Measurements from ENCODE around the gene BRIP1. TPM values are rescaled to one million over a fixed set of nuclear protein-coding genes. Genes with fewer than 3 reads are reported as not detected.

Gene BRIP1
- 5.2 TPM for total RNA-seq (ENCODE audit: unreplicated experiment)
- long read RNA-seq, partial matches to known transcripts, result 0 of 1 reads
- long read RNA-seq, other reads (novel, unspliced or antisense), result 1 of 1 reads

GRCh38 chr17:61862975-61863800 lies at the start of gene BRIP1:
Gene BRIP1, minus strand, starts transcription at chr17:61863528. Its CDS starts 1,989 bp downstream, at chr17:61861539.
- Mint-ChIP-seq H3K27ac (ENCODE audit: unreplicated experiment) (peak within 1 kb of the TSS; percentile 85), H3K27me3 (ENCODE audit: unreplicated experiment) (no peaks in the 10 kb centered on the region), H3K4me1 (ENCODE audit: unreplicated experiment) (peaks cover 15% of the 10 kb centered on the region), H3K9me3 (ENCODE audit: unreplicated experiment) (no peaks in the 10 kb centered on the region), H3K36me3 (ENCODE audit: low read depth, unreplicated experiment) (no peaks in the 10 kb centered on the region), H3K4me3 (ENCODE audit: unreplicated experiment) (peak within 1 kb of the TSS; percentile 97)
- DNase-seq (ENCODE audit: low spot score), result peak; percentile 88
- no peak for TF ChIP-seq CTCF (IDR thresholded peaks at IDR 0.05; ENCODE audit: unreplicated experiment)

- DNase-seq (ENCODE audit: low spot score), result no peak
- Mint-ChIP-seq H3K9me3 (ENCODE audit: unreplicated experiment) (no peaks in the 10 kb centered on the region), H3K36me3 (ENCODE audit: low read depth, unreplicated experiment) (peaks cover 17% of the 10 kb centered on the region), H3K4me1 (ENCODE audit: unreplicated experiment) (no peaks in the 10 kb centered on the region), H3K27ac (ENCODE audit: unreplicated experiment) (no peak overlapping the region), H3K27me3 (ENCODE audit: unreplicated experiment) (no peaks in the 10 kb centered on the region), H3K4me3 (ENCODE audit: unreplicated experiment) (no peak overlapping the region)
- no peak for TF ChIP-seq CTCF (IDR thresholded peaks at IDR 0.05; ENCODE audit: unreplicated experiment)
Observed at GRCh38 chr17:61908292-61909037, 45.1 kb upstream of the BRIP1 start.

- peaks cover 17% of the 10 kb centered on the region for H3K36me3 Mint-ChIP-seq (ENCODE audit: low read depth, unreplicated experiment)
- no peak for DNase-seq (ENCODE audit: low spot score)
- H3K27me3 Mint-ChIP-seq (ENCODE audit: unreplicated experiment), result no peaks in the 10 kb centered on the region
- H3K9me3 Mint-ChIP-seq (ENCODE audit: unreplicated experiment), result no peaks in the 10 kb centered on the region
- TF ChIP-seq CTCF (IDR thresholded peaks at IDR 0.05; ENCODE audit: unreplicated experiment), result no peak
- H3K4me3 Mint-ChIP-seq (ENCODE audit: unreplicated experiment), result no peak overlapping the region
- H3K27ac Mint-ChIP-seq (ENCODE audit: unreplicated experiment), result no peak overlapping the region
- peaks cover 2% of the 10 kb centered on the region for H3K4me1 Mint-ChIP-seq (ENCODE audit: unreplicated experiment)
Observed at GRCh38 chr17:61907361-61907760, 44.0 kb upstream of the BRIP1 start.

- Mint-ChIP-seq H3K36me3 (ENCODE audit: low read depth, unreplicated experiment) (peaks cover 12% of the 10 kb centered on the region), H3K27ac (ENCODE audit: unreplicated experiment) (no peak overlapping the region), H3K4me1 (ENCODE audit: unreplicated experiment) (peaks cover 6% of the 10 kb centered on the region), H3K27me3 (ENCODE audit: unreplicated experiment) (no peaks in the 10 kb centered on the region), H3K4me3 (ENCODE audit: unreplicated experiment) (no peak overlapping the region), H3K9me3 (ENCODE audit: unreplicated experiment) (no peaks in the 10 kb centered on the region)
- no peak for TF ChIP-seq CTCF (IDR thresholded peaks at IDR 0.05; ENCODE audit: unreplicated experiment)
- no peak for DNase-seq (ENCODE audit: low spot score)
Observed at GRCh38 chr17:61904094-61904710, 40.9 kb upstream of the BRIP1 start.

All from endothelial cell (in vitro differentiated cells).